Gastroesophageal sphincter (tissue), 4 donors: ENCODE measurements around the gene LYPD5. TPM values are rescaled to one million over a fixed set of nuclear protein-coding genes. Genes with fewer than 3 reads are reported as not detected.

Source experiments
- ATAC-seq: fragments of 150-250 bp; one replicate; pipeline ENCODE4 v1.9.1; 2016; ENCODE audit warnings: mild to moderate bottlenecking, moderate library complexity
- H3K27ac ChIP-seq, 4 donors: fragments of 200-600 bp; sonication (generic) in 3 of 4; 1 replicate in 3 of 4; 2 replicates in 1 of 4; pipeline ENCODE4 v1.5.1; 2016 to 2019
- H3K27me3 ChIP-seq: fragments of 200-600 bp; sonication (generic); one replicate; pipeline ENCODE4 v1.5.1; 2019
- H3K36me3 ChIP-seq, 2 donors: fragments of 200-600 bp; sonication (generic); one replicate each; pipeline ENCODE4 v1.5.1; 2019; ENCODE audit warnings: control low read depth in 1 of 2
- H3K4me1 ChIP-seq, 3 donors: fragments of 200-600 bp; sonication (generic); 1 replicate in 2 of 3; 2 replicates in 1 of 3; pipeline ENCODE4 v1.5.1; 2016 to 2019; ENCODE audit warnings: control low read depth in 2 of 3
- H3K4me3 ChIP-seq, 2 donors: fragments of 200-600 bp; sonication (generic); one replicate each; pipeline ENCODE4 v1.5.1; 2019; ENCODE audit warnings: mild to moderate bottlenecking in 1 of 2, moderate library complexity in 1 of 2
- H3K9me3 ChIP-seq, 3 donors: fragments of 200-600 bp; sonication (generic); one replicate each; pipeline ENCODE4 v1.5.1; 2017 to 2019; ENCODE audit warnings: control low read depth in 2 of 3
- CTCF ChIP-seq, 4 experiments: fragments of 200-600 bp in 2 of 4; fragments of 450-650 bp in 2 of 4; sonication (generic) in 1 of 4; IDR thresholded peaks; one replicate each; pipeline ENCODE4 v1.5.1; 2017 to 2019; ENCODE audit warnings: antibody characterized with exemption in 4 of 4, mild to moderate bottlenecking in 2 of 4, moderate library complexity in 2 of 4
- EP300 ChIP-seq: sonication (generic); formaldehyde crosslinking; IDR thresholded peaks from one replicate; pipeline ENCODE4 v1.6.1; 2017; ENCODE audit warnings: antibody characterized with exemption, mild to moderate bottlenecking
- POLR2A ChIP-seq, 2 donors: fragments of 450-650 bp; IDR thresholded peaks; one replicate each; pipeline ENCODE4 v1.6.1; 2017; ENCODE audit warnings: antibody characterized with exemption in 2 of 2, mild to moderate bottlenecking in 2 of 2, moderate library complexity in 1 of 2
- POLR2AphosphoS5 ChIP-seq: sonication (generic); formaldehyde crosslinking; IDR thresholded peaks from one replicate; pipeline ENCODE4 v1.6.1; 2017; ENCODE audit warnings: antibody characterized with exemption
- WGBS, 2 donors: methylation state at CpG; one replicate each; pipeline ENCODE4 v1.1.5; 2018; ENCODE audit warnings: low coverage in 1 of 2; 5-methylcytosine and 5-hydroxymethylcytosine counted together
- total RNA-seq, 4 donors: library from RNA; depleted of rRNA; stranded (reverse); fragments of >200 nt; gene quantifications; one replicate each; pipeline ENCODE4 v1.1.0, GENCODE V29; 2016

LYPD5 gene
- total RNA-seq, 4 donors from 2014 or later, result 3.1 to 9.8 (median 5.2) TPM

- Histone ChIP-seq H3K27ac (peak overlapping the region in 2 of 4 donors; percentile 7 to 40), H3K4me3 (peak overlapping the region in 1 of 2 donors; percentile 47), H3K36me3 (no peaks in the 10 kb centered on the region), H3K9me3 (no peaks in the 10 kb centered on the region), H3K4me1 (peaks cover 0 to 35% (median 18%) of the 10 kb centered on the region in 3 donors), H3K27me3 (peaks cover 41% of the 10 kb centered on the region)
- TF ChIP-seq EP300, result no peak
- TF ChIP-seq CTCF (IDR thresholded peaks at IDR 0.05), result peak in 3 of 4 experiments; percentile 58 to 88 (median 71)
- peak; percentile 87 for ATAC-seq
- WGBS, 2 donors, result 10 to 21% methylated on average over 2 to 9 of the region's 63 CpGs
Observed at GRCh38 chr19:43774103-43774939, 27.9 kb downstream of the LYPD5 start.

- ATAC-seq, result no peak
- TF ChIP-seq POLR2A (IDR thresholded peaks at IDR 0.05), result no peak
- TF ChIP-seq POLR2AphosphoS5, result no peak
- no peak for TF ChIP-seq EP300
- TF ChIP-seq CTCF (IDR thresholded peaks at IDR 0.05), result no peak
- Histone ChIP-seq H3K27ac (peak overlapping the region in 1 of 4 donors; percentile 40), H3K27me3 (peaks cover 36% of the 10 kb centered on the region), H3K4me1 (peaks cover 0 to 30% (median 18%) of the 10 kb centered on the region in 3 donors), H3K4me3 (no peak overlapping the region), H3K9me3 (no peaks in the 10 kb centered on the region), H3K36me3 (no peaks in the 10 kb centered on the region)
- 33% methylated on average over 5 of the region's 5 CpGs; no CpG with 5 or more reads in 1 of the 2 donors for WGBS, 2 donors
Observed at GRCh38 chr19:43773725-43774102, 28.5 kb downstream of the LYPD5 start.

GRCh38 chr19:43769256-43769655, 33.0 kb downstream of the LYPD5 start:
- peaks cover 19% of the 10 kb centered on the region for H3K27me3 ChIP-seq
- H3K4me3 ChIP-seq, result no peak overlapping the region
- no peaks in the 10 kb centered on the region for H3K36me3 ChIP-seq
- TF ChIP-seq POLR2AphosphoS5, result no peak
- TF ChIP-seq POLR2A (IDR thresholded peaks at IDR 0.05), result no peak
- no peak for TF ChIP-seq CTCF (IDR thresholded peaks at IDR 0.05)
- no peak for TF ChIP-seq EP300
- WGBS, 2 donors, result 80 to 100% methylated on average over 1 of the region's 14 CpGs
- H3K27ac ChIP-seq, result no peak overlapping the region
- peaks cover 0 to 13% (median 8%) of the 10 kb centered on the region in 3 donors for H3K4me1 ChIP-seq
- ATAC-seq, result no peak
- H3K9me3 ChIP-seq, result no peaks in the 10 kb centered on the region

- TF ChIP-seq EP300 (no peak), POLR2A (IDR thresholded peaks at IDR 0.05) (no peak), POLR2AphosphoS5 (no peak), CTCF (IDR thresholded peaks at IDR 0.05) (no peak)
Observed at GRCh38 chr19:43768273-43769050, 33.8 kb downstream of the LYPD5 start.

More at GRCh38 chr19:43768273-43769050, 33.8 kb downstream of the LYPD5 start:
- Histone ChIP-seq H3K4me3 (no peak overlapping the region), H3K36me3 (no peaks in the 10 kb centered on the region), H3K27me3 (peaks cover 11% of the 10 kb centered on the region), H3K27ac (no peak overlapping the region), H3K9me3 (no peaks in the 10 kb centered on the region), H3K4me1 (peaks cover 0 to 6% (median 4%) of the 10 kb centered on the region in 3 donors)
- whole genome bisulfite sequencing, 2 donors, result 66 to 73% methylated on average over 7 to 10 of the region's 15 CpGs
- no peak for ATAC-seq
